ENCODE results near the gene FAM124A.

The FAM124A gene

GRCh38 chr13:51262501-51263211 is 40.5 kb downstream of the FAM124A start:
- H3K27me3 ChIP-seq (ENCODE audit: control insufficient read depth, insufficient read depth, low read length): no peaks in the 10 kb centered on the region
- H3K9me3 ChIP-seq (ENCODE audit: control insufficient read depth, low read length): no peaks in the 10 kb centered on the region
- no peak overlapping the region for H3K4me3 ChIP-seq (ENCODE audit: low read depth, low read length)
- no peak overlapping the region for H3K9ac ChIP-seq
- H3K79me2 ChIP-seq: no peaks in the 10 kb centered on the region
- H3K4me2 ChIP-seq (ENCODE audit: low read length): no peak overlapping the region
- no peaks in the 10 kb centered on the region for H3K4me1 ChIP-seq
- H3K27ac ChIP-seq: no peak overlapping the region
- H3K36me3 ChIP-seq (ENCODE audit: control insufficient read depth, insufficient read depth, low read length): no peaks in the 10 kb centered on the region
- no peak for TF ChIP-seq CTCF (IDR thresholded peaks at IDR 0.05)
- H2AFZ ChIP-seq: no peak overlapping the region

GRCh38 chr13:51266642-51267041 is 44.4 kb downstream of the FAM124A start:
- H3K4me1 ChIP-seq: no peaks in the 10 kb centered on the region
- H3K9ac ChIP-seq: no peak overlapping the region
- no peak overlapping the region for H3K4me2 ChIP-seq (ENCODE audit: low read length)
- H3K27ac ChIP-seq: no peak overlapping the region
- H3K27me3 ChIP-seq (ENCODE audit: control insufficient read depth, insufficient read depth, low read length): no peaks in the 10 kb centered on the region
- TF ChIP-seq CTCF (IDR thresholded peaks at IDR 0.05): no peak
- H3K4me3 ChIP-seq (ENCODE audit: low read depth, low read length): no peak overlapping the region
- H3K79me2 ChIP-seq: no peaks in the 10 kb centered on the region
- no peaks in the 10 kb centered on the region for H3K36me3 ChIP-seq (ENCODE audit: control insufficient read depth, insufficient read depth, low read length)
- H3K9me3 ChIP-seq (ENCODE audit: control insufficient read depth, low read length): no peaks in the 10 kb centered on the region
- no peak overlapping the region for H2AFZ ChIP-seq

GRCh38 chr13:51267622-51268021 is 45.4 kb downstream of the FAM124A start:
- no peak overlapping the region for H3K4me3 ChIP-seq (ENCODE audit: low read depth, low read length)
- H3K27ac ChIP-seq: no peak overlapping the region
- no peaks in the 10 kb centered on the region for H3K27me3 ChIP-seq (ENCODE audit: control insufficient read depth, insufficient read depth, low read length)
- H3K79me2 ChIP-seq: no peaks in the 10 kb centered on the region
- no peaks in the 10 kb centered on the region for H3K36me3 ChIP-seq (ENCODE audit: control insufficient read depth, insufficient read depth, low read length)
- H3K9me3 ChIP-seq (ENCODE audit: control insufficient read depth, low read length): no peaks in the 10 kb centered on the region
- no peak overlapping the region for H3K4me2 ChIP-seq (ENCODE audit: low read length)
- no peak overlapping the region for H2AFZ ChIP-seq
- TF ChIP-seq CTCF (IDR thresholded peaks at IDR 0.05): no peak
- H3K9ac ChIP-seq: no peak overlapping the region
- no peaks in the 10 kb centered on the region for H3K4me1 ChIP-seq

GRCh38 chr13:51269039-51269438 is 46.8 kb downstream of the FAM124A start:
- no peaks in the 10 kb centered on the region for H3K4me1 ChIP-seq
- H3K36me3 ChIP-seq (ENCODE audit: control insufficient read depth, insufficient read depth, low read length): no peaks in the 10 kb centered on the region
- H2AFZ ChIP-seq: no peak overlapping the region
- no peak for TF ChIP-seq CTCF (IDR thresholded peaks at IDR 0.05)
- H3K27ac ChIP-seq: no peak overlapping the region
- H3K9ac ChIP-seq: no peak overlapping the region
- H3K79me2 ChIP-seq: no peaks in the 10 kb centered on the region
- no peaks in the 10 kb centered on the region for H3K27me3 ChIP-seq (ENCODE audit: control insufficient read depth, insufficient read depth, low read length)
- no peaks in the 10 kb centered on the region for H3K9me3 ChIP-seq (ENCODE audit: control insufficient read depth, low read length)
- no peak overlapping the region for H3K4me2 ChIP-seq (ENCODE audit: low read length)
- H3K4me3 ChIP-seq (ENCODE audit: low read depth, low read length): no peak overlapping the region
